ENCODE measurements around the gene RBP5.
"Not testable (repeated sequence)": the region's sequence is repeated elsewhere in the genome, so short reads cannot be mapped to it uniquely, and the experiment has no call there.

The RBP5 gene

GRCh38 chr12:7121324-7121723 is 7.4 kb downstream of the RBP5 start:
- DNase-seq = no peak

GRCh38 chr12:7120166-7120565 is 8.5 kb downstream of the RBP5 start:
- no peak for DNase-seq

- no peak for DNase-seq
Measured at GRCh38 chr12:7118881-7119280, 9.8 kb downstream of the RBP5 start.

- DNase-seq = no peak
Measured at GRCh38 chr12:7117670-7118069, 11.0 kb downstream of the RBP5 start.

- no peak for DNase-seq
Measured at GRCh38 chr12:7116916-7117315, 11.8 kb downstream of the RBP5 start.

- no peak for DNase-seq
Measured at GRCh38 chr12:7116196-7116595, 12.5 kb downstream of the RBP5 start.

GRCh38 chr12:7114851-7115250 is 13.8 kb downstream of the RBP5 start:
- DNase-seq = no peak

GRCh38 chr12:7114008-7114407 is 14.7 kb downstream of the RBP5 start:
- DNase-seq = no peak

- DNase-seq = no peak
Measured at GRCh38 chr12:7113389-7113871, 15.3 kb downstream of the RBP5 start.

GRCh38 chr12:7112041-7112440 is 16.6 kb downstream of the RBP5 start:
- DNase-seq = no peak

- DNase-seq = no peak
Measured at GRCh38 chr12:7110661-7111060, 18.0 kb downstream of the RBP5 start.

- no peak for DNase-seq
Measured at GRCh38 chr12:7109572-7109920, 19.1 kb downstream of the RBP5 start.

- peak; percentile 76 for DNase-seq
Measured at GRCh38 chr12:7108796-7109571, 19.7 kb downstream of the RBP5 start, which contains the start of gene C1RL. Gene C1RL (minus strand): TSS chr12:7109214. CDS start chr12:7109180, 34 bp downstream.

- no peak for DNase-seq
Measured at GRCh38 chr12:7108003-7108795, 20.5 kb downstream of the RBP5 start.

GRCh38 chr12:7107636-7108002 is 21.1 kb downstream of the RBP5 start:
- DNase-seq = no peak

- not testable (repeated sequence) for DNase-seq
Measured at GRCh38 chr12:7107181-7107580, 21.5 kb downstream of the RBP5 start.

- DNase-seq = no peak
Measured at GRCh38 chr12:7106082-7106481, 22.6 kb downstream of the RBP5 start.

- DNase-seq = no peak
Measured at GRCh38 chr12:7103837-7104584, 24.7 kb downstream of the RBP5 start.

- no peak for DNase-seq
Measured at GRCh38 chr12:7102582-7102981, 26.1 kb downstream of the RBP5 start.

- peak; percentile 34 for DNase-seq
Measured at GRCh38 chr12:7101694-7102131, 27.0 kb downstream of the RBP5 start.

- no peak for DNase-seq
Measured at GRCh38 chr12:7101047-7101693, 27.5 kb downstream of the RBP5 start.

GRCh38 chr12:7100239-7100638 is 28.4 kb downstream of the RBP5 start:
- no peak for DNase-seq
